Calu3 (cell line): Measurements from ENCODE around the gene SF3B4. TPM values are rescaled to one million over a fixed set of nuclear protein-coding genes. Genes with fewer than 3 reads are reported as not detected.
A peak's percentile ranks its signal among the peaks of the same experiment; 100 is the strongest.

ENCODE experiments used
- BruUV-seq: library from RNA; stranded (reverse); fragments of 400-500 nt; replicated peaks from 2 replicates; lab custom pipeline; 2021; lab: Mats Ljungman, UMichigan
- CTCF ChIA-PET: fragments of 300-600 bp; sonication (Branson Sonifier 250); formaldehyde crosslinking; loops from one replicate; lab custom pipeline; 2022; ENCODE audit warnings: antibody characterized with exemption; lab: Charles Lee
- DNase-seq: peaks from one replicate; pipeline ENCODE4 v3.0.0; 2022
- H3K27ac Mint-ChIP-seq: one replicate; pipeline ENCODE4 v1.8.0; 2022; ENCODE audit warnings: mixed read lengths; ENCODE audit not compliant: unreplicated experiment
- H3K27me3 Mint-ChIP-seq: one replicate; pipeline ENCODE4 v1.8.0; 2022; ENCODE audit warnings: mixed read lengths; ENCODE audit not compliant: unreplicated experiment
- H3K36me3 Mint-ChIP-seq: one replicate; pipeline ENCODE4 v1.8.0; 2022; ENCODE audit warnings: mild to moderate bottlenecking, moderate library complexity, mixed read lengths; ENCODE audit not compliant: insufficient read depth, unreplicated experiment
- H3K4me1 Mint-ChIP-seq: one replicate; pipeline ENCODE4 v1.8.0; 2022; ENCODE audit warnings: mild to moderate bottlenecking, low read depth, mixed read lengths; ENCODE audit not compliant: unreplicated experiment
- H3K4me3 Mint-ChIP-seq: one replicate; pipeline ENCODE4 v1.8.0; 2022; ENCODE audit warnings: mild to moderate bottlenecking, low read depth, moderate library complexity, mixed read lengths; ENCODE audit not compliant: unreplicated experiment
- H3K9me3 Mint-ChIP-seq: one replicate; pipeline ENCODE4 v1.8.0; 2022; ENCODE audit warnings: low read depth, mixed read lengths; ENCODE audit not compliant: unreplicated experiment
- CTCF ChIP-seq: fragments of 200-600 bp; IDR thresholded peaks from one replicate; pipeline ENCODE4 v1.8.0; 2022; ENCODE audit warnings: antibody characterized with exemption; ENCODE audit not compliant: unreplicated experiment
- intact Hi-C: fragments of 100-400 bp; cut with micrococcal nuclease; formaldehyde crosslinking; loops from one replicate; pipeline ENCODE4 v1.10.0; 2022; ENCODE audit not compliant: unreplicated experiment
- total RNA-seq: library from RNA; stranded (reverse); gene quantifications from 2 replicates; pipeline ENCODE4 v1.2.3, GENCODE V29; 2022

SF3B4 gene
- total RNA-seq, 1 experiment from 2014 or later, result 188 TPM

DNA sequence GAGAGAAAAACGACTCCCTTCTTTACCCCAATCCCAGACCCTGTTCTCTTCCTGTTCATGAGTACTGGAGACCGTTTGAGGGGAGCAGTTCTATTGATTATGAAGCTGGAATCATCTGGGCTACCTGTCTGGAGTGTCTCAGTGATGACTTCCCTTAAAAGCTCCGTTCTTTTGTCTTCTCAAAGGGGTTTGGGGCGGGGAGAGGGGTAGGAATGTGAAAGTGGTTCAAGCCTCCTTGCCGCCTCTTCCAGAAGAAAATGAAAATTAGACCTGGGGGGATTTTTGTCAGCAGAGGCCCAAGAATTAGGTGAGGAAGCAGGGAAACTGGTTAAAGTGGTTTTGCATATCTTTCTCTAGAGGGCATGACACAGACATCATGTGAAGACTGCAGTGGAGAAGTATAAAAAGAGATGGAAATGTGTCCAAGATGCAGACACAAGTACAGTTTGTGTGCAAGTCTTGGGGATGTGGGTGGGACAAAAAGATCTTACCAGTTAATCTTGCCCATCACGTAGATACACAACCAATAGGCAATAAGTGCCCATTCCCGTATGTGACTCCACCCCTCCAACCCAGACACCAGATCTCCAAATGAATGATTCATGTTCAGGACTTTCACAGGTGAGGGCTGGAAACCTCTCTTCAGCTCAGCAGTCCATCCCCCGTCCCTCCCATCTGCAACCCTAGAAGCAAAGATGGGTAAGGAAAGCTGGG is 9.5 kb upstream of the SF3B4 start:
- DNase-seq, result peak; percentile 82
- Mint-ChIP-seq H3K36me3 (peaks cover 54% of the 10 kb centered on the region), H3K9me3 (no peaks in the 10 kb centered on the region), H3K4me1 (peaks cover 53% of the 10 kb centered on the region), H3K4me3 (peak overlapping the region; percentile 84), H3K27ac (peak overlapping the region; percentile 95), H3K27me3 (no peaks in the 10 kb centered on the region)
- no peak for TF ChIP-seq CTCF
- CTCF ChIA-PET, result interaction anchor here (0.6 to 0.9 kb wide), 2 partner anchors 51 to 624 kb away, joined by 3 to 7 read pairs; a partner anchor contains a TSS
- BruUV-seq, result no TSS peak
- intact Hi-C loops, result loop anchor here (2.0 kb wide), 1 partner anchor 48 kb away; no protein-coding TSS in a partner anchor

GRCh38 chr1:149936170-149936991 is 8.8 kb upstream of the SF3B4 start, which contains the start of gene MTMR11:
Gene MTMR11 (minus strand): TSS chr1:149936879. CDS start chr1:149936647, 232 bp downstream.
- peaks cover 61% of the 10 kb centered on the region for H3K4me1 Mint-ChIP-seq
- CTCF ChIA-PET, result no interaction called here
- H3K27me3 Mint-ChIP-seq, result no peaks in the 10 kb centered on the region
- DNase-seq, result peak; percentile 51
- TF ChIP-seq CTCF, result no peak
- intact Hi-C loops, result loop anchor here (2.0 kb wide), 1 partner anchor 48 kb away; no protein-coding TSS in a partner anchor
- H3K9me3 Mint-ChIP-seq, result no peaks in the 10 kb centered on the region
- no TSS peak for BruUV-seq
- H3K36me3 Mint-ChIP-seq, result peaks cover 61% of the 10 kb centered on the region
- H3K4me3 Mint-ChIP-seq, result peak within 1 kb of the TSS; percentile 84
- peak within 1 kb of the TSS; percentile 95 for H3K27ac Mint-ChIP-seq

- no peaks in the 10 kb centered on the region for H3K9me3 Mint-ChIP-seq
- no peak for TF ChIP-seq CTCF
- no peaks in the 10 kb centered on the region for H3K27me3 Mint-ChIP-seq
- no peak overlapping the region for H3K27ac Mint-ChIP-seq
- H3K4me1 Mint-ChIP-seq, result peaks cover 51% of the 10 kb centered on the region
- intact Hi-C loops, result no loop called here
- BruUV-seq, result no TSS peak
- H3K4me3 Mint-ChIP-seq, result no peak overlapping the region
- CTCF ChIA-PET, result no interaction called here
- DNase-seq, result no peak
- peaks cover 54% of the 10 kb centered on the region for H3K36me3 Mint-ChIP-seq
Observed at GRCh38 chr1:149934356-149934755, 6.8 kb upstream of the SF3B4 start.

- Mint-ChIP-seq H3K36me3 (peaks cover 55% of the 10 kb centered on the region), H3K4me3 (no peak overlapping the region), H3K27me3 (no peaks in the 10 kb centered on the region), H3K27ac (no peak overlapping the region), H3K4me1 (peaks cover 51% of the 10 kb centered on the region), H3K9me3 (no peaks in the 10 kb centered on the region)
- no TSS peak for BruUV-seq
- intact Hi-C loops, result no loop called here
- no peak for DNase-seq
- CTCF ChIA-PET, result no interaction called here
- TF ChIP-seq CTCF, result no peak
Observed at GRCh38 chr1:149933208-149933607, 5.6 kb upstream of the SF3B4 start.
